Right lobe of liver (tissue), 6 donors: ENCODE data around the gene FCAMR. TPM values are rescaled to one million over a fixed set of nuclear protein-coding genes. Genes with fewer than 3 reads are reported as not detected.

Experiments used
- ATAC-seq, 4 donors: fragments of 200-7000 bp; cut with Tn5 transposase; one replicate each; pipeline ENCODE4 v1.9.1; 2020; ENCODE audit warnings: mild to moderate bottlenecking in 4 of 4, moderate library complexity in 4 of 4
- DNase-seq, 3 donors: peaks; one replicate each; pipeline ENCODE4 v3.0.0-alpha.2; 2020
- H3K27ac ChIP-seq, 3 donors: fragments of 200-600 bp; one replicate each; pipeline ENCODE4 v1.8.0; 2022
- H3K27me3 ChIP-seq, 2 donors: fragments of 200-600 bp; one replicate each; pipeline ENCODE4 v1.8.0; 2022
- H3K36me3 ChIP-seq, 4 donors: fragments of 200-600 bp; sonication (generic) in 1 of 4; one replicate each; pipeline versions ENCODE4 v1.5.1 to v1.8.0; 2017 to 2022; ENCODE audit warnings: control low read depth in 1 of 4
- H3K4me1 ChIP-seq, 4 donors: fragments of 200-600 bp; sonication (generic) in 1 of 4; one replicate each; pipeline versions ENCODE4 v1.5.1 to v1.8.0; 2017 to 2022; ENCODE audit warnings: control low read depth in 1 of 4
- H3K4me3 ChIP-seq, 3 donors: fragments of 200-600 bp; one replicate each; pipeline ENCODE4 v1.8.0; 2022
- H3K9me3 ChIP-seq, 4 donors: fragments of 200-600 bp; sonication (generic) in 1 of 4; one replicate each; pipeline versions ENCODE4 v1.5.1 to v1.8.0; 2017 to 2022; ENCODE audit warnings: control low read depth in 1 of 4
- CTCF ChIP-seq, 4 donors: fragments of 200-600 bp in 3 of 4; fragments of 450-650 bp in 1 of 4; IDR thresholded peaks; one replicate each; pipeline versions ENCODE4 v1.5.1 to v1.8.0; 2016 to 2022; ENCODE audit warnings: antibody characterized with exemption in 4 of 4, mild to moderate bottlenecking in 2 of 4
- POLR2A ChIP-seq: fragments of 450-650 bp; IDR thresholded peaks from one replicate; pipeline ENCODE4 v1.6.1; 2017; ENCODE audit warnings: antibody characterized with exemption, mild to moderate bottlenecking
- WGBS: methylation state at CpG from one replicate; pipeline ENCODE4 v1.1.6; 2018; ENCODE audit warnings: low coverage, low lambda C conversion rate; ENCODE audit not compliant: insufficient coverage; ENCODE audit errors: missing lambda C conversion rate; 5-methylcytosine and 5-hydroxymethylcytosine counted together
- intact Hi-C, 2 donors: fragments of 100-400 bp; cut with DNase I; formaldehyde crosslinking; loops; one replicate each; pipeline versions ENCODE4 v1.11.2 to v1.14.1; 2022
- total RNA-seq, 6 experiments: library from RNA; depleted of rRNA in 2 of 6; stranded (reverse); fragments of >200 nt in 2 of 6; fragmentation: NEBNext Ultra II Directional in 3 of 6; extraction: Animal tissue kit (Norgen Biotek cat#: 25700) in 3 of 6; gene quantifications; one replicate each; pipeline versions ENCODE4 v1.1.0 to v1.2.4, GENCODE V29; 2016 to 2023
- donor health status: DM: no; HTN: yes; CAD: no.
- donor health status: DM: no; HTN: no; CAD: no.
- donor health status: DM: no; HTN: no; CAD: no.
- donor health status: DM: no; HTN: yes; CAD: no.
- donor health status: DM: no; HTN: yes; CAD: no.

Gene FCAMR
- total RNA-seq, 6 experiments from 2014 or later: 0.44 to 31.1 (median 2.2) TPM

DNA sequence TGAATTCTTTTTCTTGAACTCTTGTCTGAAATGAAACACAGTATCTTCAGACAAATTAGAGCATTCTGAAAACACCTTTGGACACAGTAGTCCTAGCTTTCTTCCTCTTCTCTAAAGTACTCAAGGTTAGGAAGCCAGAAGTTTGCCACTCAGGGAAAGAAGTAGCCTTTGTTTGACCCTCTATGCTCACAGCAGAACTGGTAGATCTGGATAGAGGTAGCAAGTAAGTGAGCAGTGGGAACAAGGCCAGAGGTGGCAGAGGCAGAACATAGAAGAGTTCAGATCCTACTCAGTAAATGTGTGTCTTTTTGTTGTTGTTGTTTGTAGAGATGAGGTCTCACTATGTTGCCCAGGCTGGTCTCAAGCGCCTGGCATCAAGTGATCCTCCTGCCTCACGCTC, 16.6 kb downstream of the FCAMR start:
- ATAC-seq: no peak
- 20% methylated on average over 1 of the region's 2 CpGs for WGBS
- H3K4me1 ChIP-seq: peaks cover 0 to 72% (median 36%) of the 10 kb centered on the region in 4 donors

GRCh38 chr1:206953126-206953525, 17.1 kb downstream of the FCAMR start:
- Histone ChIP-seq H3K4me3 (no peak overlapping the region), H3K27ac (peak overlapping the region in 2 of 3 donors; percentile 65 to 82), H3K4me1 (peaks cover 0 to 77% (median 37%) of the 10 kb centered on the region in 4 donors), H3K36me3 (no peaks in the 10 kb centered on the region), H3K27me3 (no peaks in the 10 kb centered on the region), H3K9me3 (no peaks in the 10 kb centered on the region)
- TF ChIP-seq POLR2A (no peak), CTCF (IDR thresholded peaks at IDR 0.05) (no peak)
- ATAC-seq: no peak
- WGBS: 100% methylated on average over 1 of the region's 3 CpGs
- no peak for DNase-seq
- intact Hi-C loops: no loop called here

More for the DNA sequence above, 16.6 kb downstream of the FCAMR start:
- H3K4me3 ChIP-seq: no peak overlapping the region
- no peak for TF ChIP-seq POLR2A
- TF ChIP-seq CTCF (IDR thresholded peaks at IDR 0.05): no peak
- peak overlapping the region in 2 of 3 donors; percentile 1 to 82 for H3K27ac ChIP-seq
- intact Hi-C loops: no loop called here
- no peaks in the 10 kb centered on the region for H3K36me3 ChIP-seq
- H3K27me3 ChIP-seq: no peaks in the 10 kb centered on the region
- no peak for DNase-seq
- no peaks in the 10 kb centered on the region for H3K9me3 ChIP-seq

DNA sequence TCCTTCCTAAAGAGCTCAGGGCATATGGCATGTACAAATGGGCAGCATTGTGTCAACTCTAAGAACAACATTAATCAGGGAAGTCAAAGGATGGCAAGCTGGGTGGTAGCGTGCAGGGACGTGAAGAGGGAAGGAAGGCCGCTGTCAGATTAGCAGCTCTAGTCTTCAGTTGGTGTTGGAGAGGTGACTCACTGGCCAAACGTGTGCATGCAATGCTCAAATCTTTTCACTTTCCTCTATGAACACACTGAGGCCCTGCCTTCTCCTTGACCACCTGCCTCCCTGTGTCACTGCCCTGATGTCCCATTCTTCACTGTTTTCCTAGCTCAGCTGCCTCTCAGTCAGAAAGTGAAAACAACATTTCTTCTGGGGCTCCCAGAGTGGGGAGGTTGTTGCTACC, 18.1 kb downstream of the FCAMR start:
- WGBS: 35% methylated on average over 4 of the region's 4 CpGs

GRCh38 chr1:206951318-206952100, 18.8 kb downstream of the FCAMR start:
- TF ChIP-seq CTCF (IDR thresholded peaks at IDR 0.05) (no peak), POLR2A (peak; percentile 43)
- ATAC-seq: peak; percentile 72 to 86 (median 80)
- Histone ChIP-seq H3K27me3 (no peaks in the 10 kb centered on the region), H3K36me3 (no peaks in the 10 kb centered on the region), H3K4me3 (no peak overlapping the region), H3K9me3 (no peaks in the 10 kb centered on the region), H3K27ac (peak overlapping the region; percentile 65 to 82 (median 65)), H3K4me1 (peaks cover 0 to 83% (median 37%) of the 10 kb centered on the region in 4 donors)
- intact Hi-C loops: no loop called here
- DNase-seq: peak in 2 of 3 donors; percentile 39 to 70
- WGBS: 24% methylated on average over 4 of the region's 4 CpGs

More for the DNA sequence above, 18.1 kb downstream of the FCAMR start:
- Histone ChIP-seq H3K9me3 (no peaks in the 10 kb centered on the region), H3K4me1 (peaks cover 0 to 78% (median 37%) of the 10 kb centered on the region in 4 donors), H3K27ac (peak overlapping the region; percentile 65 to 82 (median 65)), H3K36me3 (no peaks in the 10 kb centered on the region), H3K27me3 (no peaks in the 10 kb centered on the region), H3K4me3 (no peak overlapping the region)
- ATAC-seq (peak in 1 of 4 donors; percentile 46), DNase-seq (no peak)
- TF ChIP-seq CTCF (IDR thresholded peaks at IDR 0.05) (no peak), POLR2A (no peak)
- intact Hi-C loops: no loop called here
